ENCODE data around the gene CALML5.
"Not testable (repeated sequence)": the region's sequence is repeated elsewhere in the genome, so short reads cannot be mapped to it uniquely, and the experiment has no call there.

CALML5 gene

DNA sequence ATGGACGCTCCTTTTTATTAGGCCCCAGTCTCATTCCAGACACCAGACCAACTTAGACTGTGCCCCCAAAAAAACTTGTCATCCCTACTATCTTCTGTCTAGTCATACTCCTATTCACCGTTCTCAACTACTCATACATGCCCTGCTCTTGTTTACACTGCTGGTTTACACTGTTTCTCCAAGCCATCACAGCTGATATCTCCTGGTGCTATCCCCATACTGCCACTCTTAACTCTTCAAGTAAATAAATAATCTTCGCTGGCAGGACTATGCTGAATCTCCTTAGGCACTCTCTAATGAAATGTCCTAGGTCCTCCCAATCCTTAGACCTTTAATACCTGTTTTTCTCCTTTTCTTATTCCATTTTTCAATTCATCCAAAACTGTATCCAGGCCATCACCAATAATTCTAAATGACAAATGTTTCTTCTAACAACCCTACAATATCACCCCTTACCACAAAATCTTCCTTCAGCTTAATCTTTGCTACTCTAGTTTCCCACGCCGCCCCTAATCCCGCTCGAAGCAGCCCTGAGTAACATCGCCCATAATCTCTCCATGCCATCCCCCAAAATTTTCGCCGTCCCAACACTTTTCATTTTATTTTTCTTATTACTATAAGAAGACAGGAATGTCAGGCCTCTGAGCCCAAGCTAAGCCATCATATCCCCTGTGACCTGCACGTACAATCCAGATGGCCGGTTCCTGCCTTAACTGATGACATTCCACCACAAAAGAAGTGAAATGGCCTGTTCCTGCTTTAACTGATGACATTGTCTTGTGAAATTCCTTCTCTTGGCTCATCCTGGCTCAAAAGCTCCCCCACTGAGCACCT lies 23.2 kb downstream of the CALML5 start:
- POLR2A ChIA-PET; H3K9me3 ChIP-seq (ENCODE audit: control insufficient read depth, insufficient read depth, low read depth, low read length); H3K27ac ChIP-seq (ENCODE audit: extremely low read depth, low read depth, low read length); H3K4me3 ChIP-seq (ENCODE audit: low read depth, low read length); H3K4me1 ChIP-seq (ENCODE audit: control insufficient read depth, insufficient read depth, low read length); H3K36me3 ChIP-seq (ENCODE audit: control insufficient read depth in 2 of 2, insufficient read depth in 1 of 2, low read length in 2 of 2): not testable (repeated sequence)
- CTCF ChIA-PET, result interaction anchor here (0.6 kb wide), 1 partner anchor 1057 kb away, joined by 3 read pairs; no protein-coding TSS in a partner anchor

DNA sequence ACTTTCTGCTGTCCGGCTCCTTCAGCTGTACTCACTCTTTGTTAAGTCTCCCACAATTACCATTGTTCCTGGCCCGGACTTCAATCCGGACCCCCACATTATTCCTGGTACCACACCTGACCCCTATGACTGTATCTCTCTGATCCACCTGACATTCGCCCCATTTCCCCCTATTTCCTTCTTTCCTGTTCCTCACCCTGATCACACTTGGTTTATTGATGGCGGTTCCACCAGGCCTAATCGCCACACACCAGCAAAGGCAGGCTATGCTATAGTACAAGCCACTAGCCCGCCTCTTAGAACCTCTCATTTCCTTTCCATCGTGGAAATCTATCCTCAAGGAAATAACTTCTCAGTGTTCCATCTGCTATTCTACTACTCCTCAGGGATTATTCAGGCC lies 24.3 kb downstream of the CALML5 start:
- H3K36me3 ChIP-seq (ENCODE audit: control insufficient read depth in 2 of 2, insufficient read depth in 1 of 2, low read length in 2 of 2); H3K4me3 ChIP-seq (ENCODE audit: low read depth, low read length); POLR2A ChIA-PET; H3K27ac ChIP-seq (ENCODE audit: extremely low read depth, low read depth, low read length); H3K4me1 ChIP-seq (ENCODE audit: control insufficient read depth, insufficient read depth, low read length); H3K9me3 ChIP-seq (ENCODE audit: control insufficient read depth, insufficient read depth, low read depth, low read length): not testable (repeated sequence)
- CTCF ChIA-PET, result interaction anchor here (0.6 kb wide), 1 partner anchor 9 kb away, joined by 3 read pairs; no protein-coding TSS in a partner anchor

DNA sequence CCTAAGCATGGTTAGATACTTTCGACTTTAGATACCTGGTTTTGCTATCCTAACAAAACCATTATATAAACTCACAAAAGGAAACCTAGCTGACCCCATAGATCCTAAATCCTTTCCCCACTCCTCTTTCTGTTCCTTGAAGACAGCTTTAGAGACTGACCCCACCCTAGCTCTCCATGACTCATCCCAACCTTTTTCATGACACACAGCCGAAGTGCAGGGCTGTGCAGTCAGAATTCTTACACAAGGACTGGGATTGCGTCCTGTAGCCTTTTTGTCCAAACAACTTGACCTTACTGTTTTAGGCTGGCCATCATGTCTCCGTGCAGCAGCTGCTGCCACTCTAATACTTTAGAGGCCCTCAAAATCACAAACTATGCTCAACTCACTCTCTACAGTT lies 24.7 kb downstream of the CALML5 start:
- H3K36me3 ChIP-seq (ENCODE audit: control insufficient read depth in 2 of 2, insufficient read depth in 1 of 2, low read length in 2 of 2); H3K9me3 ChIP-seq (ENCODE audit: control insufficient read depth, insufficient read depth, low read depth, low read length); H3K27ac ChIP-seq (ENCODE audit: extremely low read depth, low read depth, low read length); H3K4me3 ChIP-seq (ENCODE audit: low read depth, low read length); H3K4me1 ChIP-seq (ENCODE audit: control insufficient read depth, insufficient read depth, low read length); POLR2A ChIA-PET: not testable (repeated sequence)
- CTCF ChIA-PET, result interaction anchor here (0.6 kb wide), 1 partner anchor 10 kb away, joined by 3 read pairs; no protein-coding TSS in a partner anchor

DNA sequence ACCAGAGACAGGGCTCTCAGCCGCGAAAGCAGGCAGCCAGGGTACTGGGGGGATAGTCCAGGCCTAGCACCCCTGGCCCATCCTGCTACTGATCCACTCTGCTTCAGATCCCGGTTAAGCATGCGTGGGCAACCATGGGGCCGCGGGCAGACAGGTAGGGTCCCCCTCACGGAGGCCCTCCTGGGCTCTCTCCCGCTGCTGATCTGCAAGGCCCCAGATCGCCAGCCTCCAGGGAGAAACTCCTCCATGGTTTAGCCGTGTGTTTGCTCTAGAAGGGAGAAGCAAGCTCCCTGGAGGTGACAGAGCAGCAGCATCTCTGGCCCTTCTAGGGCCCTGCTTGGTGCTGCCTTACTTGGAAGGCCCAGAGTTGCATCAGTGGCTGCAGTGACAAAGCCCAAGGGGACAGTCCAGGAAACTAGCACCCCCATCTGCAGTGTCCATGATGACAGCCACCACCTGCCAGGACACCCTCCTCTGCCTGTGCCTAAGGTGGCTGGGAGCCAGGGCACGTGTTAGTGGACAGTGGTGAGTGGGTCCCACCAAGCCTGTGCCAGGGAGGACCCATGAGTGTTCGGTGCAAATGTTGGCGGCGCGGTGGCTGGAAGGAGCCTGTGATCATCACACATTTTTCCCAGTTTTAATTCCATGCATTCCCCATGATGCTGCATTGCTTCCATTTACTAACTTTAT lies 29.2 kb downstream of the CALML5 start:
- H3K36me3 ChIP-seq (ENCODE audit: control insufficient read depth in 2 of 2, insufficient read depth in 1 of 2, low read length in 2 of 2), result no peaks in the 10 kb centered on the region
- H3K4me1 ChIP-seq (ENCODE audit: control insufficient read depth, insufficient read depth, low read length), result no peaks in the 10 kb centered on the region
- H3K4me3 ChIP-seq (ENCODE audit: low read depth, low read length), result no peak overlapping the region
- no peak overlapping the region for H3K27ac ChIP-seq (ENCODE audit: extremely low read depth, low read depth, low read length)
- ChIA-PET POLR2A (no interaction called here), CTCF (no interaction called here)
- TF ChIP-seq ZNF670 (tag by site-specific recombination; IDR thresholded peaks at IDR 0.05; ENCODE audit: low read depth), result no peak
- TF ChIP-seq ZNF214 (tag by site-specific recombination; IDR thresholded peaks at IDR 0.05; ENCODE audit: borderline replicate concordance), result no peak
- TF ChIP-seq, protein P1, sequence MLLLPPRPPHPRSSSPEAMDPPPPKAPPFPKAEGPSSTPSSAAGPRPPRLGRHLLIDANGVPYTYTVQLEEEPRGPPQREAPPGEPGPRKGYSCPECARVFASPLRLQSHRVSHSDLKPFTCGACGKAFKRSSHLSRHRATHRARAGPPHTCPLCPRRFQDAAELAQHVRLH (tag by site-specific recombination; IDR thresholded peaks at IDR 0.05), result no peak
- no peak for TF ChIP-seq SP7 (tag by site-specific recombination; IDR thresholded peaks at IDR 0.05)
- no peak for TF ChIP-seq KLF16 (tag by site-specific recombination; IDR thresholded peaks at IDR 0.05)
- no peak for TF ChIP-seq HOXA7 (CRISPR knock-in tag; IDR thresholded peaks at IDR 0.05; ENCODE audit: borderline replicate concordance)
- TF ChIP-seq, protein P2, sequence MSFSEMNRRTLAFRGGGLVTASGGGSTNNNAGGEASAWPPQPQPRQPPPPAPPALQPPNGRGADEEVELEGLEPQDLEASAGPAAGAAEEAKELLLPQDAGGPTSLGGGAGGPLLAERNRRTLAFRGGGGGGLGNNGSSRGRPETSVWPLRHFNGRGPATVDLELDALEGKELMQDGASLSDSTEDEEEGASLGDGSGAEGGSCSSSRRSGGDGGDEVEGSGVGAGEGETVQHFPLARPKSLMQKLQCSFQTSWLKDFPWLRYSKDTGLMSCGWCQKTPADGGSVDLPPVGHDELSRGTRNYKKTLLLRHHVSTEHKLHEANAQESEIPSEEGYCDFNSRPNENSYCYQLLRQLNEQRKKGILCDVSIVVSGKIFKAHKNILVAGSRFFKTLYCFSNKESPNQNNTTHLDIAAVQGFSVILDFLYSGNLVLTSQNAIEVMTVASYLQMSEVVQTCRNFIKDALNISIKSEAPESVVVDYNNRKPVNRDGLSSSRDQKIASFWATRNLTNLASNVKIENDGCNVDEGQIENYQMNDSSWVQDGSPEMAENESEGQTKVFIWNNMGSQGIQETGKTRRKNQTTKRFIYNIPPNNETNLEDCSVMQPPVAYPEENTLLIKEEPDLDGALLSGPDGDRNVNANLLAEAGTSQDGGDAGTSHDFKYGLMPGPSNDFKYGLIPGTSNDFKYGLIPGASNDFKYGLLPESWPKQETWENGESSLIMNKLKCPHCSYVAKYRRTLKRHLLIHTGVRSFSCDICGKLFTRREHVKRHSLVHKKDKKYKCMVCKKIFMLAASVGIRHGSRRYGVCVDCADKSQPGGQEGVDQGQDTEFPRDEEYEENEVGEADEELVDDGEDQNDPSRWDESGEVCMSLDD (tag by site-specific recombination; IDR thresholded peaks at IDR 0.05), result no peak
- TF ChIP-seq ZNF514 (tag by site-specific recombination; IDR thresholded peaks at IDR 0.05), result no peak
- TF ChIP-seq GLIS2 (tag by site-specific recombination; IDR thresholded peaks at IDR 0.05), result no peak
- no peak for TF ChIP-seq ZNF624 (tag by site-specific recombination; IDR thresholded peaks at IDR 0.05)
- TF ChIP-seq ZNF211 (tag by site-specific recombination; IDR thresholded peaks at IDR 0.05; ENCODE audit: low read depth), result no peak
- TF ChIP-seq ZNF433 (tag by site-specific recombination; IDR thresholded peaks at IDR 0.05; ENCODE audit: low read depth), result no peak
- no peak for TF ChIP-seq ZNF473 (tag by site-specific recombination; IDR thresholded peaks at IDR 0.05)
- no peak for TF ChIP-seq ZNF23 (tag by site-specific recombination; IDR thresholded peaks at IDR 0.05; ENCODE audit: borderline replicate concordance)
- TF ChIP-seq ZFP69B (tag by site-specific recombination; IDR thresholded peaks at IDR 0.05), result no peak
- TF ChIP-seq ZBTB7A (tag by site-specific recombination; IDR thresholded peaks at IDR 0.05; ENCODE audit: low read depth), result no peak
- no peak for TF ChIP-seq ZNF629 (tag by site-specific recombination; IDR thresholded peaks at IDR 0.05)
- no peak for TF ChIP-seq SALL2 (tag by site-specific recombination; IDR thresholded peaks at IDR 0.05; ENCODE audit: borderline replicate concordance)
- no peak for TF ChIP-seq OSR2 (tag by site-specific recombination; IDR thresholded peaks at IDR 0.05)
- no peak for TF ChIP-seq ZXDB (tag by site-specific recombination; IDR thresholded peaks at IDR 0.05)
- no peaks in the 10 kb centered on the region for H3K9me3 ChIP-seq (ENCODE audit: control insufficient read depth, insufficient read depth, low read depth, low read length)
